MM.1S (cell line): Measurements from ENCODE around the gene DSCAM.

Source experiments
- DNase-seq: peaks from one replicate; pipeline ENCODE4 v3.0.0-alpha.2; 2015
- H2AFZ ChIP-seq: fragments of 300-600 bp; sonication (generic); 2 replicates; pipeline ENCODE4 v1.6.0; 2016; ENCODE audit warnings: antibody characterized with exemption, low read length
- H3F3A ChIP-seq: fragments of 300-600 bp; sonication (generic); 2 replicates; pipeline ENCODE4 v1.6.1; 2016; ENCODE audit warnings: mild to moderate bottlenecking, antibody characterized with exemption, low read length, moderate library complexity, mixed read lengths; ENCODE audit not compliant: insufficient read depth
- H3K27ac ChIP-seq: fragments of 300-600 bp; sonication (generic); 2 replicates; pipeline ENCODE4 v1.5.1; 2016; ENCODE audit warnings: mild to moderate bottlenecking, low read length
- H3K27me3 ChIP-seq: fragments of 300-600 bp; sonication (generic); replicated peaks from 2 replicates; pipeline ENCODE4 v1.6.0; 2016; ENCODE audit warnings: low read length; ENCODE audit not compliant: insufficient read depth
- H3K36me3 ChIP-seq: fragments of 300-600 bp; sonication (generic); replicated peaks from 2 replicates; pipeline ENCODE4 v1.6.1; 2016; ENCODE audit warnings: mild to moderate bottlenecking, low read length, mixed read lengths; ENCODE audit not compliant: insufficient read depth
- H3K4me1 ChIP-seq: fragments of 300-600 bp; sonication (generic); 2 replicates; pipeline ENCODE4 v1.6.1; 2016; ENCODE audit warnings: low read length, mixed read lengths
- H3K4me2 ChIP-seq: fragments of 300-600 bp; sonication (generic); 2 replicates; pipeline ENCODE4 v1.6.0; 2016; ENCODE audit warnings: low read depth, low read length
- H3K4me3 ChIP-seq: fragments of 300-600 bp; sonication (generic); 2 replicates; pipeline ENCODE4 v1.5.1; 2016; ENCODE audit warnings: low read length, mixed read lengths
- H3K79me2 ChIP-seq: fragments of 300-600 bp; sonication (generic); 2 replicates; pipeline ENCODE4 v1.6.1; 2016; ENCODE audit warnings: mixed run types, low read length, mixed read lengths
- H3K9ac ChIP-seq: fragments of 300-600 bp; sonication (generic); 2 replicates; pipeline ENCODE4 v1.6.1; 2016; ENCODE audit warnings: low read length, mixed read lengths
- H3K9me2 ChIP-seq: fragments of 300-600 bp; sonication (generic); replicated peaks from 2 replicates; pipeline ENCODE4 v1.6.1; 2016; ENCODE audit warnings: mild to moderate bottlenecking, low read length, mixed read lengths; ENCODE audit not compliant: insufficient read depth
- H3K9me3 ChIP-seq: fragments of 300-600 bp; sonication (generic); replicated peaks from 2 replicates; pipeline ENCODE4 v1.6.1; 2016; ENCODE audit warnings: mild to moderate bottlenecking, low read length, mixed read lengths; ENCODE audit not compliant: insufficient read depth
- H4K20me1 ChIP-seq: fragments of 300-600 bp; sonication (generic); 2 replicates; pipeline ENCODE4 v1.6.1; 2016; ENCODE audit warnings: mild to moderate bottlenecking, low read length, moderate library complexity, mixed read lengths; ENCODE audit not compliant: insufficient read depth
- EZH2 ChIP-seq: fragments of 300-600 bp; sonication (generic); optimal IDR thresholded peaks from 2 replicates; pipeline ENCODE3; 2017; ENCODE audit warnings: low read depth, mild to moderate bottlenecking, antibody characterized with exemption, low read length, mixed read lengths
- EZH2phosphoT487 ChIP-seq: fragments of 300-600 bp; sonication (generic); IDR thresholded peaks from 2 replicates; pipeline ENCODE4 v1.6.1; 2018; ENCODE audit warnings: antibody characterized with exemption, low read length
- TF ChIP-seq, protein P1 (sequence below): fragments of 300-600 bp; sonication (generic); IDR thresholded peaks from 2 replicates; pipeline ENCODE4 v1.5.1; 2016; ENCODE audit warnings: antibody characterized with exemption, low read length, mixed read lengths

The DSCAM gene

DNA sequence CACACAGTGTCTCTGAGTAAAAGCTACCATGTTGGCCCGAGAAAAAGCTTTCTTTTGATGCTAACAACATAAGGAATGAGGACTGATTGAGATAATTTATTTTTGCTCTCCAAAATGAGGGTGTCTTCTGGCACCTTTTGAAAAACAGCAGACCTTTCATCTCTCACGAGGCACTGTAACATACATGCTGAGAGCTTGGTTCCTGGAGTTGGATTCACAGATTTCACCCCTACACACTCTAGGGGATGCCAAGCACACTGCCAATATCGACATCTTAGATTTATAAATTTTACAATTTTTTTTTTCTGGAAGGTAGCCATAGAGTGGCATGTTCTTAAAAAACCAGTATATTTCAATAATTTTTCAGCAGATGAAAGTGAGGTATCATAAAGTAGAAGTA, 408.3 kb downstream of the DSCAM start:
- H3F3A ChIP-seq = no peaks in the 10 kb centered on the region
- no peak overlapping the region for H3K4me3 ChIP-seq
- no peaks in the 10 kb centered on the region for H3K9me2 ChIP-seq
- H3K4me2 ChIP-seq = no peak overlapping the region
- no peaks in the 10 kb centered on the region for H3K27me3 ChIP-seq
- no peaks in the 10 kb centered on the region for H3K79me2 ChIP-seq
- no peaks in the 10 kb centered on the region for H3K9me3 ChIP-seq
- H3K9ac ChIP-seq = no peak overlapping the region
- TF ChIP-seq, protein P1, sequence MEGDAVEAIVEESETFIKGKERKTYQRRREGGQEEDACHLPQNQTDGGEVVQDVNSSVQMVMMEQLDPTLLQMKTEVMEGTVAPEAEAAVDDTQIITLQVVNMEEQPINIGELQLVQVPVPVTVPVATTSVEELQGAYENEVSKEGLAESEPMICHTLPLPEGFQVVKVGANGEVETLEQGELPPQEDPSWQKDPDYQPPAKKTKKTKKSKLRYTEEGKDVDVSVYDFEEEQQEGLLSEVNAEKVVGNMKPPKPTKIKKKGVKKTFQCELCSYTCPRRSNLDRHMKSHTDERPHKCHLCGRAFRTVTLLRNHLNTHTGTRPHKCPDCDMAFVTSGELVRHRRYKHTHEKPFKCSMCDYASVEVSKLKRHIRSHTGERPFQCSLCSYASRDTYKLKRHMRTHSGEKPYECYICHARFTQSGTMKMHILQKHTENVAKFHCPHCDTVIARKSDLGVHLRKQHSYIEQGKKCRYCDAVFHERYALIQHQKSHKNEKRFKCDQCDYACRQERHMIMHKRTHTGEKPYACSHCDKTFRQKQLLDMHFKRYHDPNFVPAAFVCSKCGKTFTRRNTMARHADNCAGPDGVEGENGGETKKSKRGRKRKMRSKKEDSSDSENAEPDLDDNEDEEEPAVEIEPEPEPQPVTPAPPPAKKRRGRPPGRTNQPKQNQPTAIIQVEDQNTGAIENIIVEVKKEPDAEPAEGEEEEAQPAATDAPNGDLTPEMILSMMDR = no peak
- no peak for TF ChIP-seq EZH2phosphoT487
- no peak for TF ChIP-seq EZH2
- DNase-seq = no peak
- no peak overlapping the region for H2AFZ ChIP-seq
- H3K27ac ChIP-seq = no peak overlapping the region
- no peaks in the 10 kb centered on the region for H3K36me3 ChIP-seq
- H4K20me1 ChIP-seq = no peaks in the 10 kb centered on the region
- H3K4me1 ChIP-seq = no peaks in the 10 kb centered on the region

DNA sequence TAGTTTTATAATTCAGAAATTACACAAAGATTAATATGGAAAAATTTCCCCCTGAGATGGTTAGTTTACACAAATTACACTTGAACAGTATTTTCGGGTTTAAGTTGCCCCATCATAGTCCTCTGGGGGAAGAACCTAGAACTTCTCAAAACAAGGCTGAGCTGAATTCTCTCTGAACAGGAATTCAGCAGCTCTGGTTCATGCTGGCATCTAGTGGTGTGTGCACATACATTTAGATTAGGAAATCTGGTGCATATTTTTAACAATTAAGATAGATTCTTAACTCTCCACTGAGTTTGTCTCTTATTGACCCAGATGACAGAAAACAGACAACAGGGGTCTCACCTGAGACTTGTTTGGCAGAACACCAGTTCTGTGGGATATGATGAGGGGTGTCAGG, 410.7 kb downstream of the DSCAM start:
- Histone ChIP-seq H3K4me2 (no peak overlapping the region), H3K36me3 (no peaks in the 10 kb centered on the region), H2AFZ (no peak overlapping the region), H3K9me3 (no peaks in the 10 kb centered on the region), H3F3A (no peaks in the 10 kb centered on the region), H3K4me1 (no peaks in the 10 kb centered on the region), H3K4me3 (no peak overlapping the region), H3K27ac (no peak overlapping the region), H4K20me1 (no peaks in the 10 kb centered on the region), H3K9me2 (no peaks in the 10 kb centered on the region), H3K9ac (no peak overlapping the region), H3K27me3 (no peaks in the 10 kb centered on the region), H3K79me2 (no peaks in the 10 kb centered on the region)
- no peak for DNase-seq
- no peak for TF ChIP-seq EZH2

DNA sequence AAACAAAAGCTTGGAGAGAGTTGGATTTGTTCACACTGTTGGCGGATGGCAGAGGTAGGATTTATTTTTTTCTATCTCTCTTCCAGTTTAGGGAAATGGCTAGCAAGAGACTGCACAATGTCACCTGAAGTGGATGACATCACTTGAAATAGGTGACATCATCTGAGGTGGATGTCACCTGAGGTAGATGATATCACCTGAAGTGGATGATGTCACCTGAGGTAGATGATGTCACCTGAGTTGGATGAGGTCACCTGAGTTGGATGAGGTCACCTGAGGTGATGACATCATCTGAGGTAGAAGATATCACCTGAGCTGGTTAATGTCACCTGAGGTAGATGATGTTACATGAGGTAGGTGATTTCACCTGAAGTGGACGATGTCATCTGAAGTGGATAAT, 413.4 kb downstream of the DSCAM start:
- Histone ChIP-seq H3K27ac (no peak overlapping the region), H3K4me3 (no peak overlapping the region), H3K79me2 (no peaks in the 10 kb centered on the region), H3F3A (no peaks in the 10 kb centered on the region), H3K4me1 (no peaks in the 10 kb centered on the region), H4K20me1 (no peaks in the 10 kb centered on the region), H3K9me3 (no peaks in the 10 kb centered on the region), H3K27me3 (no peaks in the 10 kb centered on the region), H3K9ac (no peak overlapping the region), H3K36me3 (no peaks in the 10 kb centered on the region), H3K9me2 (no peaks in the 10 kb centered on the region), H3K4me2 (no peak overlapping the region), H2AFZ (no peak overlapping the region)
- TF ChIP-seq, protein P1 = no peak
- TF ChIP-seq EZH2phosphoT487 (no peak), EZH2 (no peak)
- no peak for DNase-seq

DNA sequence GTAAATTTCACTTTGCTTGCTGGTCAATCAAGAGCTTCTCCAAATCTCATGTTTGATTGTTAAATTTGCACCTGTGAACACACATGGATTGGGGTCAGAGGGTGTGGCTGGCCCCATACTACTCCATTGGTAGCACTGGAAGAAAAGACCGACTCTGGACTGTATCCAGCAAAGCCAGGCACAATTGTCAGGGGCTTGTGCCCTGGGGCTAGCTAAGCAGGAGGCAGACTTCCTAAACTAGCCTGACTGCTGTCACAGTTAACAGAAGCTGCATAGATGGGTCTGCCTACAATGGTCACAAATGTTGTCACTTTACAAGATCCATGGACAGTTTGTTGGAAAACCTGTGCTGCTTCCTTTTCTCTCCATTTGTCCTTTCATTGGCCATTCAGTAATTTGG, 421.0 kb downstream of the DSCAM start:
- no peak for TF ChIP-seq EZH2
- TF ChIP-seq, protein P1 = no peak
- Histone ChIP-seq H3K9me3 (no peaks in the 10 kb centered on the region), H3K4me1 (no peaks in the 10 kb centered on the region), H3K9ac (no peak overlapping the region), H3K79me2 (no peaks in the 10 kb centered on the region), H3K36me3 (no peaks in the 10 kb centered on the region), H4K20me1 (no peaks in the 10 kb centered on the region), H2AFZ (no peak overlapping the region), H3K27ac (no peak overlapping the region), H3K4me2 (no peak overlapping the region), H3K9me2 (no peaks in the 10 kb centered on the region), H3K27me3 (no peaks in the 10 kb centered on the region), H3F3A (no peaks in the 10 kb centered on the region), H3K4me3 (no peak overlapping the region)
- no peak for DNase-seq
